DMS79 treated with DMSO at 0.1 percent for 48 hours (cell line): ENCODE measurements around the gene RBFOX1.

Experiments
- DNase-seq: peaks from one replicate; lab custom pipeline; 2025; lab: John Stamatoyannopoulos, UW

Gene RBFOX1

DNA sequence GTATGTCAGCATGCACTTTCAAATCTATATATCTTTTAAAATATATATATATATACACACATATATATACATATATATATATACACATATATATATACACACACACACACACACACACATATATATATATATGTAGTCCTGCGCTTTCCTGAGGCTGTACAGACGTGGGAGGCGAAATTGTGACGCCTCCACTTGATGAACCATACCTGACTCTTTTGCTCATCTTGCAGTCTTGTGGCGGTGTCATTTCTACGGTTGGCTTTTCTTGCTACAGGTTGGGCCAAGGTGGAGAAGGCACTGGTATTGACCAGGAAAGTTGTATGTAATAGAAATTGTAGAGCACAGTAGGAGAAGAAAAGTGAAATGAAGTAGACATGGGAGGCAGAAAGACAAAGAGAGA, 88.2 kb downstream of the RBFOX1 start:
- no peak for DNase-seq

DNA sequence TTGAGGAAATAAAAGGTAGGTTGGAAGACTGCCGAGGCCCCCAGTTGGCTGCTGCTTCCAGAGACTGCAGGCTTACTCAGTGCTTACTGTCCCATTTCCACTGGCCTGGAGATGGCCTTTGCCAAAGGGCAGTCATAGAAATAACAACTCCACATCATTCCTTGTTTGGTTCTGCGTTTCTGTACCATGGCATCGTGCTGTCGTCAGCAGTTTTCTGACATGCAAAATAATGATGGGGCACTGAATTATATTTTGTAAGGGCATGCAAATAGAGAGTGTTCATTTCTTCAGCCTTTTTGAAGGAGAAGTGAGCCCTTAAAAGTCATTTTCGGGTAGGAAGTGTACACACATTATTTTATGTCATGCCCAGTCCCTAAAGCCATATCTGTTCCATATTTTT, 88.9 kb downstream of the RBFOX1 start:
- DNase-seq = no peak

- no peak for DNase-seq
Measured at GRCh38 chr16:7422036-7422888, 89.6 kb downstream of the RBFOX1 start.

DNA sequence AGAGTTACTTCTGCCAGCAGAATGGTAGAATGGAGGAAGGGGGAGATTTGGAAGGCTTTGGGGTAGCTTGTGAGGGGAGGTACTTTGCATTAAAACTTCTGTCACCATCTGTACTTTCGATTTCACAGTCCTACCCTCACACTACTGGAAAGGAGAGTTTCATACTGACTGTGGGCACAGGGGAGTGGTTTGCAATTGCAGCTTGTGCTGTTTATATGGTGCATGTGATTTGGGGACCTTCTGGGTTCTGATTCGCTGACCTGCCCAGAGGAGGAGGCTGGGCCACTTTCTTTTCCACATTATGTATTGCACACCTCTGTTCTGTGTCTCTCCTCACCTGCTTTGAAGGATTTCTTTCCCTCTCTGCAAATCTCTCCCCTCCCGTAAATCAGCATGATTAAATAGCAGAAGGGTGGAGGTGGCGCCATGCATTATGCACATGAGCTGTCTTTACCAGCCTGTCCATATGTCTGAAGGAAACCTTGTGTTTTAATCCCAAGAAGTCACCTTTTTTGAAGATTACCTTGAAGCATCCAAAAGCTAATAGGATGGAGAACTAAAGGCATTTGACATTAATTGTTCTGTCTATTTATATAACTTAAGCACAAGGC, 90.9 kb downstream of the RBFOX1 start:
- no peak for DNase-seq

DNA sequence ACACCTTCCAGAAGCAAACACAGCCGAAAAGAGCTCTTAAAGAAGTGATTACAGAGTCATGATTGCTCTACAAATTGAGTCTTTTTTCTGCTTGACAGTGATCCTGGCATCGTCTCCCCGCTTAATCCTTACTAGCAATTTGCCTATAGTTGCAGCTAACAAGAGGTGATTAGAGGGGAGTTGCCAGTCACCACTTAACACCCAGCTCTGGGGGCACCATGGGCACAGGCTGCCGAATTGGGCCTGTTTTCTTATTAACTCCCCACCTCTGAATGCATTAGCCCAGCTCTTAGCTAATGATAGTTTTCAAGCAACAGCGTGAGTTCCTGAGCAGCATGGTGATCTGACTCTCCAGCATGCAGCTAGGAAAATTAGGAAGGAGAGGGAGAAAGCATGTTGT, 93.5 kb downstream of the RBFOX1 start:
- no peak for DNase-seq

DNA sequence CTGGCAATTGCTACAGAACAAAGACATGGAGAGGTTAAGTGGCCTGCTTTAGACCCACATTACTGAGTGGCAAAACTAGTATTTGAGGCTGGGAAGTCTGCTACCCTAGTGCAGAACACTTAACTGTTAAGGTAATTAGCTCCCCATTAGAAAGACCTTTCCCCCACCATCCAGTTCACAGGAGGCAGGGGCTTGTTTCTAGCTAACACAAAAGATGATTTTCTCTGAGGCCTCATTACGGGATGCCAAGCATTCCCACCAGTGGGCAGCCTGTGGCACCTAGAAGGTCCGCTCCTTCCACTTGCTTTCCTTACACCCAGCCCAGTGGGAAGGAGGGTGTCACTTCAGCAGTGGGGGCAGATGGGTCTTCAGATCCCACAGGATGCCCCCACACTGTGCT, 99.1 kb downstream of the RBFOX1 start:
- DNase-seq = no peak

- DNase-seq = no peak
Measured at GRCh38 chr16:7436306-7436705, 103.7 kb downstream of the RBFOX1 start.

DNA sequence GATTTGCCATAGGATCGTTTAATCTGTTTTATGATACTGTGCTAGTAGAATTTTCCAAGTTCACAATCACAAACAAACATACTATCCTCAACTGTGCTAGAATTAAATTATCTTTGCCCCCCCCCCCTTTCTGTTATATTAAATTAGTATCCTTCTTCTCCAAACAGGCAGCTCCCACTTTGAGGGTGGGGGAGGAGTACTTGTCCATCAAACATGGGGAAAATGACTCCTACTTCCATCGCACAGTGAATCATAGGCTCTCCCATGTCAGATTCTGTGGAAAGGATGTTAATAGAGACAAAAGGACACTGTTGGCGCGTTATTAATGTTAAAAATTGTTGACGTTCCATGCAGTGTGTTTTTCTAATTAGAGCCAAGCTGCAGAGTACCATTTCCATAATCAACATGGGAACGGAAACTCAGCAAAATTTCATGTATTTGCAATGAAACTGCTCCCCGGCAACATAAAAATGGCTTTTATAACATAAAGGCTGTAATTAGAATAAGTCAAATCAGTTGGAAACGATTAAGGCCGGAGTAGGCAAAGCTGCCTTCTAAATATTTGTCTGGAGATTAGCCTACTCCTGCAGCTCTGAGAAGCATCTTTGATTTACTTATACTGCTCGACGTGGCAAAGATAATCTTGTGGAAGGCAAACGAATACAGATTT, 104.6 kb downstream of the RBFOX1 start:
- no peak for DNase-seq

- DNase-seq = no peak
Measured at GRCh38 chr16:7437843-7438242, 105.2 kb downstream of the RBFOX1 start.

GRCh38 chr16:7438601-7439000, 106.0 kb downstream of the RBFOX1 start:
- no peak for DNase-seq

DNA sequence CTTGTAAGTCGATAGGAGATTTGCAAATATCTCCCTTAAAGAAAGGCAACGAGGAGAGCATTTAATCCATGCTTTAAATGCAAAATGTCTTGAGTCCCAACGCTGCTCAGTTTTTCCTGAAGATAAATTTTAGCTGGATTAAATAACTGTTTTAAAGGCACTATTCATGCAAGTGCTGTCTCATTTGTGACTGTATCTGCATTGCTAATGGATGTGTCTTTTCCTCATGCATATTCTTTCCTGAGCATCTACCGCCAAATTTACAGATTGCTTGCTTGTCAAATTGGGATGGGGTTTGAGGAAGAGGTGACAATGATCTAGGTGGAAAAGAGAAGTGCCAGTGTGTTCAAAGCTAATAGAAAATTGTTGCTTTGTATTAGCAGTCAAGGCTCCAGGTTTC, 106.9 kb downstream of the RBFOX1 start:
- no peak for DNase-seq

GRCh38 chr16:7440886-7441400, 108.3 kb downstream of the RBFOX1 start:
- no peak for DNase-seq

- DNase-seq = no peak
Measured at GRCh38 chr16:7442050-7442449, 109.4 kb downstream of the RBFOX1 start.

DNA sequence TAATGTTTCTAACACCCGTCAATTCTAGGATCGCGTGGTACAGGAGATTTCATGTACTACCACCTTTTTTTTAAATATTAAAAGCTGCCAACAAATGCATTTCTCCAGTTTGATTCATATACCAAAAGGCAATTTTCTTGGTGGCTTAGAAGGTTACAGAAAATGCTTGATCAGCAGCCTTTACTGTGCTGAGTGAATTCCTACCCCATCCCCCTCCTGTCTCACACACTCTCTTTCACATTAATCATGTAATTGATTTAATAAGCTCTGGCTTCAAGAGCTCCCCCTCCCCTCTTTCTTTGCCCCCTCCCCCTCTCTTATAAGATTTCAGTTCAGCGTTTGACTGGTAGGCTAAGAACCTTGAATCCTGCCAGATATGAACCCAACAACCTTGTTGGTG, 110.5 kb downstream of the RBFOX1 start:
- DNase-seq = no peak

GRCh38 chr16:7443648-7444365, 111.2 kb downstream of the RBFOX1 start:
- no peak for DNase-seq

GRCh38 chr16:7449306-7449705, 116.7 kb downstream of the RBFOX1 start:
- no peak for DNase-seq

DNA sequence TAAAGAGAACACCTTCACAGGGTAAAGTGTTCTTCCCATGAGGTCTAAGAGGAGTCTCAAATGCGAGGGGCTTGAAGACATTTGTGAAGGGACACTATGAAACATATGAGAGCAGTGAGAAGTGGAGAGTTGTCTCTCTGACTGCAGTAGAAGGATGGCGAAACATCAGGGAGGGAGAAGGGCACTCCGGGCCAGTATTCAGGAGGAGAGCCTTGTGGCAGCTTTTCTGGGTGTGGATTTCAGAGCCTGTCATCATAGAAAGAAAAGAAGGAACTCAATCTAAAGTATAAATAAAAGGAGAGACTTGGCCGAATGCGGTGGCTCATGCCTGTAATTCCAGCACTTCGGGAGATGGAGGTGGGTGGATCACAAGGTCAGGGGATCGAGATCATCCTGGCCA, 117.2 kb downstream of the RBFOX1 start:
- DNase-seq = no peak

DNA sequence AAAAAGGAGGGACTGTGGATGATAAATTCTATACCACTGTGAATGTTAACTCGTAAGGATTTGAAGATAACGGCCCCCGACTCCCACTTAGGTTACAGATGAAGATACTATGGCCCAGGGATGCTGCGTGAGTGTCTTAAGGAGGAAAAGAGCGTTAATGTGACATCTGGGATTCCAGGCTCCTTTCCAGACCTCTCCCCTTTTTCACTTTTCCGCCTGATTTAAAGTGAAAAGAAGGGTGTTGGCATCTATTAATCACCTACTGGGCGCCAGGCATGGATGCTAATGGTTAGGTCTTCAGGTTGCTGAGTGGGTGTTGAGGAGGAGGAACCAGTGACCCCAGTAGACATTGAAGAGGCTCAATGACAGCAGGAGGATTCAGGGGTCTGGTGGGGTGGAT, 117.8 kb downstream of the RBFOX1 start:
- DNase-seq = peak; percentile 8

GRCh38 chr16:7452090-7452489, 119.4 kb downstream of the RBFOX1 start:
- DNase-seq = no peak

DNA sequence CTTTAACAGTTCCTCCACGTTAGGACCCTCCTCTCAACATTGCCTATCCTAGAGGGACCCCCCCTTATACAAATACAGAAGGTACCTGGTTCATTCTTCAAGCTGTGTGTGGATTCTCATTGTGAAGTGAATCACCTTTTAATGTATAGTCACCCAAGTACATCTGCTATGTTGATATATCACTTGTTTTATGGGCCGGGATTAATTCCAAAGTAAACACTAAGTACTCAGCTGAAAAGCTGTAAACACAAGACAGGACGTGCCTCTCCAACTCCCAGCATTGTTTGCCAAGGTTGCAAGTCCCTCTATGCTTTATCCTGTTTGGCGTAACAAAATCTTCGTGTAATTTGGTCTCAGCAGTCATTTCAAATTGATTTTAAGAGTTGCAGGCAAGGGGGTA, 123.6 kb downstream of the RBFOX1 start:
- peak; percentile 86 for DNase-seq

- no peak for DNase-seq
Measured at GRCh38 chr16:7458144-7458543, 125.5 kb downstream of the RBFOX1 start.

- no peak for DNase-seq
Measured at GRCh38 chr16:7470344-7470743, 137.7 kb downstream of the RBFOX1 start.
